Thoracic aorta (tissue), 2 donors: ENCODE measurements around the gene ANKRD23. TPM values are rescaled to one million over a fixed set of nuclear protein-coding genes. Genes with fewer than 3 reads are reported as not detected.

Source experiments
- ATAC-seq: fragments of 150-250 bp; one replicate; pipeline ENCODE4 v1.8.0; 2017; ENCODE audit warnings: low read depth; ENCODE audit not compliant: insufficient number of reproducible peaks, low FRiP score
- DNase-seq: peaks from one replicate; pipeline ENCODE4 v3.0.0-alpha.2; 2020; ENCODE audit warnings: low spot score
- H3K27ac ChIP-seq, 2 donors: fragments of 200-600 bp; sonication (generic); 1 replicate in 1 of 2; 2 replicates in 1 of 2; pipeline ENCODE4 v1.5.1; 2016; ENCODE audit warnings: mild to moderate bottlenecking in 2 of 2, moderate library complexity in 2 of 2
- H3K27me3 ChIP-seq: fragments of 200-600 bp; sonication (generic); replicated peaks from 2 replicates; pipeline ENCODE4 v1.6.0; 2016; ENCODE audit warnings: mild to moderate bottlenecking; ENCODE audit not compliant: insufficient read depth
- H3K36me3 ChIP-seq: fragments of 200-600 bp; sonication (generic); one replicate; pipeline ENCODE4 v1.5.1; 2016
- H3K4me1 ChIP-seq, 2 donors: fragments of 200-600 bp; sonication (generic); 1 replicate in 1 of 2; 2 replicates in 1 of 2; pipeline versions ENCODE4 v1.5.1 to v1.6.0; 2016; ENCODE audit warnings: low read depth in 2 of 2, mild to moderate bottlenecking in 1 of 2; ENCODE audit not compliant: control insufficient read depth in 1 of 2
- H3K4me3 ChIP-seq: fragments of 200-600 bp; sonication (generic); 2 replicates; pipeline ENCODE4 v1.5.1; 2016; ENCODE audit warnings: mild to moderate bottlenecking
- H3K9me3 ChIP-seq: fragments of 200-600 bp; sonication (generic); 2 replicates; pipeline ENCODE4 v1.5.1; 2016
- CTCF ChIP-seq: fragments of 200-600 bp; sonication (generic); IDR thresholded peaks from one replicate; pipeline ENCODE4 v1.5.1; 2019; ENCODE audit warnings: antibody characterized with exemption
- total RNA-seq, 2 donors: library from RNA; depleted of rRNA; stranded (reverse); fragments of >200 nt; gene quantifications; one replicate each; pipeline versions ENCODE4 v1.1.0 to v1.2.3, GENCODE V29; 2016

Gene ANKRD23
- total RNA-seq, 2 donors from 2014 or later: 6.0 to 8.4 TPM

GRCh38 chr2:96868555-96869280 lies 24.9 kb upstream of the ANKRD23 start:
- TF ChIP-seq CTCF: peak; percentile 53
- DNase-seq (peak; percentile 65), ATAC-seq (peak; percentile 77)
- H3K4me1 ChIP-seq: peaks cover 29 to 49% of the 10 kb centered on the region in 2 donors
- H3K4me3 ChIP-seq: peak overlapping the region; percentile 97
- peak overlapping the region; percentile 97 to 99 for H3K27ac ChIP-seq
- H3K27me3 ChIP-seq: no peaks in the 10 kb centered on the region
- no peaks in the 10 kb centered on the region for H3K9me3 ChIP-seq
- H3K36me3 ChIP-seq: peaks cover 35% of the 10 kb centered on the region

- peaks cover 43% of the 10 kb centered on the region for H3K36me3 ChIP-seq
- H3K4me1 ChIP-seq: peaks cover 22 to 42% of the 10 kb centered on the region in 2 donors
- peak overlapping the region; percentile 97 to 99 for H3K27ac ChIP-seq
- H3K9me3 ChIP-seq: no peaks in the 10 kb centered on the region
- DNase-seq (no peak), ATAC-seq (no peak)
- no peak for TF ChIP-seq CTCF
- peak overlapping the region; percentile 97 for H3K4me3 ChIP-seq
- no peaks in the 10 kb centered on the region for H3K27me3 ChIP-seq
These were observed 24.1 kb upstream of the ANKRD23 start for GRCh38 chr2:96867756-96868554.

- no peak for DNase-seq
- Histone ChIP-seq H3K27ac (peak overlapping the region; percentile 97 to 99), H3K36me3 (peaks cover 44% of the 10 kb centered on the region)
These were observed 23.4 kb upstream of the ANKRD23 start for GRCh38 chr2:96866986-96867755.

GRCh38 chr2:96866586-96866985 lies 22.8 kb upstream of the ANKRD23 start:
- Histone ChIP-seq H3K9me3 (no peaks in the 10 kb centered on the region), H3K36me3 (peaks cover 50% of the 10 kb centered on the region), H3K27ac (peak overlapping the region; percentile 97 to 99), H3K4me1 (peaks cover 22 to 37% of the 10 kb centered on the region in 2 donors), H3K4me3 (peak overlapping the region; percentile 97), H3K27me3 (no peaks in the 10 kb centered on the region)
- ATAC-seq (no peak), DNase-seq (no peak)
- no peak for TF ChIP-seq CTCF

More at GRCh38 chr2:96866986-96867755, 23.4 kb upstream of the ANKRD23 start:
- Histone ChIP-seq H3K4me1 (peaks cover 22 to 37% of the 10 kb centered on the region in 2 donors), H3K9me3 (no peaks in the 10 kb centered on the region), H3K4me3 (peak overlapping the region; percentile 97), H3K27me3 (no peaks in the 10 kb centered on the region)
- TF ChIP-seq CTCF: no peak
- no peak for ATAC-seq
